H1 (cell line): Measurements from ENCODE around the gene TP53. TPM values are rescaled to one million over a fixed set of nuclear protein-coding genes. Genes with fewer than 3 reads are reported as not detected.
A peak's percentile ranks its signal among the peaks of the same experiment; 100 is the strongest.

Experiments used
- CTCF ChIA-PET: fragments of 300-600 bp; sonication (Branson Sonifier 250); formaldehyde crosslinking; loops from one replicate; lab custom pipeline; 2021; ENCODE audit not compliant: partially characterized antibody; lab: Charles Lee
- POLR2A ChIA-PET: fragments of 300-600 bp; sonication (Branson Sonifier 250); formaldehyde crosslinking; loops from one replicate; lab custom pipeline; 2021; ENCODE audit warnings: inconsistent platforms; ENCODE audit not compliant: partially characterized antibody; lab: Charles Lee
- DNase-seq, 2 experiments: peaks; one replicate each; pipeline versions ENCODE4 v3.0.0 to v3.0.0-alpha.2; 2010 to 2022; ENCODE audit warnings: low spot score in 2 of 2, low read depth in 1 of 2, mixed read lengths in 1 of 2
- FAIRE-seq: peaks from 2 replicates; lab custom pipeline; 2011; peaks lifted over from hg19 to GRCh38; lab: Jason Lieb, UNC
- H2AFZ ChIP-seq: 2 replicates; pipeline ENCODE4 v1.8.1; 2012; ENCODE audit warnings: low read length, inconsistent platforms
- H2AK5ac ChIP-seq: 2 replicates; pipeline ENCODE4 v1.6.1; 2013; ENCODE audit warnings: low read depth, low read length
- H2BK120ac ChIP-seq: replicated peaks from 2 replicates; pipeline ENCODE3; 2013; ENCODE audit warnings: low read depth, low read length, inconsistent platforms
- H2BK12ac ChIP-seq: 2 replicates; pipeline ENCODE4 v1.6.1; 2013; ENCODE audit warnings: low read depth, low read length
- H2BK15ac ChIP-seq: 2 replicates; pipeline ENCODE4 v1.6.1; 2013; ENCODE audit warnings: low read length
- H2BK20ac ChIP-seq: 2 replicates; pipeline ENCODE4 v1.6.1; 2013; ENCODE audit warnings: low read length
- H2BK5ac ChIP-seq: 2 replicates; pipeline ENCODE4 v1.6.1; 2013; ENCODE audit warnings: low read depth, low read length
- H3K14ac ChIP-seq: 2 replicates; pipeline ENCODE4 v1.6.1; 2013; ENCODE audit warnings: inconsistent platforms; ENCODE audit not compliant: insufficient read length
- H3K18ac ChIP-seq: 2 replicates; pipeline ENCODE4 v1.6.1; 2013; ENCODE audit warnings: low read length; ENCODE audit errors: extremely low read depth
- H3K23ac ChIP-seq: 2 replicates; pipeline ENCODE4 v1.6.1; 2013; ENCODE audit warnings: inconsistent platforms; ENCODE audit not compliant: insufficient read length
- H3K23me2 ChIP-seq: 2 replicates; pipeline ENCODE4 v1.6.1; 2013; ENCODE audit warnings: low read depth, low read length
- H3K27ac ChIP-seq: 2 replicates; pipeline ENCODE4 v1.6.1; 2011; ENCODE audit warnings: low read depth, low read length, inconsistent platforms
- H3K27me3 ChIP-seq, 4 experiments: replicated peaks in 1 of 4; 1 replicate in 1 of 4; 2 replicates in 3 of 4; pipeline versions ENCODE4 v1.6.1 to v1.8.1; 2011 to 2013; ENCODE audit warnings: low read length in 3 of 4, mild to moderate bottlenecking in 3 of 4, inconsistent platforms in 2 of 4, mixed read lengths in 2 of 4, moderate library complexity in 1 of 4; ENCODE audit not compliant: control insufficient read depth in 3 of 4, insufficient read depth in 3 of 4; ENCODE audit errors: extremely low read depth in 1 of 4
- H3K36me3 ChIP-seq, 4 experiments: 2 replicates each; pipeline versions ENCODE4 v1.6.1 to v1.8.1; 2011 to 2013; ENCODE audit warnings: mild to moderate bottlenecking in 4 of 4, low read length in 3 of 4, moderate library complexity in 2 of 4, control low read depth in 1 of 4, inconsistent platforms in 1 of 4; ENCODE audit not compliant: insufficient read depth in 4 of 4, control insufficient read depth in 2 of 4
- H3K4ac ChIP-seq: replicated peaks from 2 replicates; pipeline ENCODE3; 2013; ENCODE audit warnings: low read length, low read depth, mixed read lengths, inconsistent platforms; ENCODE audit not compliant: insufficient read length
- H3K4me1 ChIP-seq, 4 experiments: replicated peaks in 1 of 4; 1 replicate in 1 of 4; 2 replicates in 3 of 4; pipeline versions ENCODE4 v1.6.1 to v1.8.1; 2011 to 2013; ENCODE audit warnings: low read length in 3 of 4, inconsistent platforms in 2 of 4, mixed read lengths in 1 of 4; ENCODE audit not compliant: insufficient read depth in 4 of 4, control insufficient read depth in 3 of 4
- H3K4me2 ChIP-seq, 2 experiments: 2 replicates each; pipeline versions ENCODE4 v1.6.1 to v1.8.1; 2011 to 2013; ENCODE audit warnings: low read depth in 2 of 2, low read length in 2 of 2, control low read depth in 1 of 2, inconsistent platforms in 1 of 2, mild to moderate bottlenecking in 1 of 2; ENCODE audit not compliant: insufficient read depth in 1 of 2
- H3K4me3 ChIP-seq, 4 experiments: fragments of 200-600, 300-600 bp in 1 of 4; sonication (generic), shearing (Covaris generic), sonication (Bioruptor Twin) in 1 of 4; 2 replicates each; pipeline versions ENCODE4 v1.5.1 to v1.8.1; 2011 to 2016; ENCODE audit warnings: low read length in 4 of 4, low read depth in 3 of 4, control low read depth in 2 of 4, inconsistent platforms in 2 of 4, mild to moderate bottlenecking in 2 of 4, mixed read lengths in 1 of 4, moderate library complexity in 1 of 4; ENCODE audit not compliant: insufficient read depth in 2 of 4; ENCODE audit errors: extremely low read depth in 1 of 4
- H3K56ac ChIP-seq: replicated peaks from 2 replicates; pipeline ENCODE3; 2013; ENCODE audit warnings: low read depth, mild to moderate bottlenecking, mixed read lengths, low read length, inconsistent platforms; ENCODE audit not compliant: insufficient read length
- H3K79me1 ChIP-seq: 2 replicates; pipeline ENCODE4 v1.6.1; 2013; ENCODE audit warnings: low read depth, low read length, control low read depth
- H3K79me2 ChIP-seq, 2 experiments: 2 replicates each; pipeline versions ENCODE4 v1.6.1 to v1.8.1; 2012 to 2013; ENCODE audit warnings: low read length in 2 of 2, mild to moderate bottlenecking in 2 of 2, inconsistent platforms in 1 of 2; ENCODE audit not compliant: insufficient read depth in 2 of 2, control insufficient read depth in 1 of 2
- H3K9ac ChIP-seq, 4 experiments: replicated peaks in 1 of 4; 1 replicate in 1 of 4; 2 replicates in 3 of 4; pipeline versions ENCODE4 v1.6.1 to v1.8.1; 2011 to 2013; ENCODE audit warnings: low read depth in 3 of 4, low read length in 3 of 4, control low read depth in 2 of 4, mild to moderate bottlenecking in 2 of 4, moderate library complexity in 2 of 4, inconsistent platforms in 1 of 4; ENCODE audit errors: extremely low read depth in 1 of 4
- H3K9me3 ChIP-seq, 2 experiments: 2 replicates each; pipeline versions ENCODE4 v1.6.1 to v1.8.1; 2012 to 2013; ENCODE audit warnings: mild to moderate bottlenecking in 2 of 2, moderate library complexity in 2 of 2, control low read depth in 1 of 2, inconsistent platforms in 1 of 2, low read depth in 1 of 2, low read length in 1 of 2, mixed read lengths in 1 of 2; ENCODE audit not compliant: insufficient read depth in 2 of 2
- H4K20me1 ChIP-seq, 2 experiments: replicated peaks in 1 of 2; 2 replicates each; pipeline versions ENCODE3 to v1.8.1; 2011 to 2013; ENCODE audit warnings: inconsistent platforms in 2 of 2, low read length in 2 of 2, mild to moderate bottlenecking in 1 of 2; ENCODE audit not compliant: insufficient read depth in 2 of 2, control insufficient read depth in 1 of 2
- H4K5ac ChIP-seq: 2 replicates; pipeline ENCODE4 v1.6.1; 2013; ENCODE audit warnings: low read length, low read depth, mixed read lengths, inconsistent platforms; ENCODE audit not compliant: insufficient read length
- H4K8ac ChIP-seq: 2 replicates; pipeline ENCODE4 v1.8.0; 2013; ENCODE audit warnings: mild to moderate bottlenecking, moderate library complexity, low read length, inconsistent platforms; ENCODE audit not compliant: insufficient read depth; ENCODE audit errors: extremely low read depth
- H4K91ac ChIP-seq: replicated peaks from 2 replicates; pipeline ENCODE3; 2013; ENCODE audit warnings: low read length, mixed read lengths, inconsistent platforms; ENCODE audit not compliant: insufficient read length
- BACH1 ChIP-seq: IDR thresholded peaks from 2 replicates; pipeline ENCODE4 v1.6.1; 2012; ENCODE audit warnings: low read length, improper control_type of control experiment
- BCL11A ChIP-seq, 2 experiments: IDR thresholded peaks; one replicate each; pipeline ENCODE4 v1.6.1; 2011; ENCODE audit warnings: low read depth in 2 of 2, low read length in 2 of 2, mild to moderate bottlenecking in 2 of 2
- CHD1 ChIP-seq: IDR thresholded peaks from 2 replicates; pipeline ENCODE4 v1.6.1; 2012; ENCODE audit warnings: low read depth, low read length, improper control_type of control experiment
- CHD2 ChIP-seq: IDR thresholded peaks from 2 replicates; pipeline ENCODE4 v1.6.1; 2012; ENCODE audit warnings: low read length, improper control_type of control experiment
- EZH2 ChIP-seq: fragments of 200-600 bp; sonication (generic); IDR thresholded peaks from 2 replicates; pipeline ENCODE4 v1.7.1; 2012; ENCODE audit warnings: low read depth, mild to moderate bottlenecking, moderate library complexity, low read length, inconsistent platforms; ENCODE audit not compliant: severe bottlenecking
- POLR2A ChIP-seq, 2 experiments: IDR thresholded peaks; 1 replicate in 1 of 2; 2 replicates in 1 of 2; pipeline ENCODE4 v1.6.1; 2011; ENCODE audit warnings: low read depth in 2 of 2, low read length in 2 of 2, mild to moderate bottlenecking in 2 of 2; ENCODE audit errors: control extremely low read depth in 1 of 2
- POLR2AphosphoS5 ChIP-seq: IDR thresholded peaks from 2 replicates; pipeline ENCODE4 v1.6.1; 2011; ENCODE audit warnings: low read depth, low read length
- RBBP5 ChIP-seq: IDR thresholded peaks from 2 replicates; pipeline ENCODE4 v1.7.1; 2012; ENCODE audit warnings: low read depth, mild to moderate bottlenecking, inconsistent platforms, low read length, moderate library complexity, borderline replicate concordance
- RFX5 ChIP-seq: IDR thresholded peaks from 2 replicates; pipeline ENCODE4 v1.6.1; 2011; ENCODE audit warnings: low read depth, low read length, improper control_type of control experiment, borderline replicate concordance
- RXRA ChIP-seq: IDR thresholded peaks from 2 replicates; pipeline ENCODE4 v1.6.1; 2011; ENCODE audit warnings: low read depth, mild to moderate bottlenecking, low read length, moderate library complexity; ENCODE audit not compliant: insufficient read depth
- SP2 ChIP-seq: IDR thresholded peaks from 2 replicates; pipeline ENCODE4 v1.6.1; 2012; ENCODE audit warnings: mild to moderate bottlenecking, low read length, inconsistent platforms
- TAF1 ChIP-seq: IDR thresholded peaks from 2 replicates; pipeline ENCODE4 v1.6.1; 2011; ENCODE audit warnings: mild to moderate bottlenecking, low read depth, low read length
- TEAD4 ChIP-seq: IDR thresholded peaks from 2 replicates; pipeline ENCODE4 v1.6.1; 2012; ENCODE audit warnings: low read depth, low read length, inconsistent platforms, mixed read lengths
- WGBS, 2 experiments: shearing (Covaris generic) in 1 of 2; methylation state at CpG; one replicate each; pipeline versions ENCODE4 v1.1.6 to v1.1.7; 2013 to 2015; ENCODE audit warnings: low lambda C conversion rate in 2 of 2, mixed read lengths in 2 of 2, inconsistent platforms in 1 of 2, low coverage in 1 of 2, missing lambda C conversion rate in 1 of 2; ENCODE audit not compliant: insufficient replicate concordance in 2 of 2, insufficient coverage in 1 of 2, insufficient read length in 1 of 2; ENCODE audit errors: extremely low coverage in 1 of 2, missing lambda C conversion rate in 1 of 2; 5-methylcytosine and 5-hydroxymethylcytosine counted together
- polyA plus RNA-seq, 7 experiments: library from polyadenylated mRNA; depleted of rRNA in 3 of 7; stranded (reverse) in 5 of 7; unstranded in 2 of 7; fragments of >200 nt in 5 of 7; fragments of 200-250 nt in 2 of 7; gene quantifications; 1 replicate in 5 of 7; 2 replicates in 1 of 7; 4 replicates in 1 of 7; pipeline versions ENCODE4 v1.2.1 to v1.2.3, GENCODE V29; 2011 to 2013; ENCODE audit warnings: missing spikeins in 2 of 7, mixed read lengths in 2 of 7
- total RNA-seq: library from RNA; stranded (reverse); fragmentation: NEBNext Ultra II Directional; extraction: Animal tissue kit (Norgen Biotek cat#: 25700); gene quantifications from 2 replicates; pipeline ENCODE4 v1.2.1, GENCODE V29; 2021

Gene TP53
- total and polyA plus RNA-seq, 2 of the 8 experiments (the other 6 are each of a cell fraction or from before 2014, with no cell fraction given), result 143 to 198 TPM

- Histone ChIP-seq H3K27ac (no peak overlapping the region), H3K9ac (no peak overlapping the region), H2BK5ac (no peak overlapping the region), H3K4me1 (peaks cover 5 to 17% (median 9%) of the 10 kb centered on the region in 4 experiments), H2BK12ac (no peak overlapping the region), H2BK20ac (no peak overlapping the region), H3K18ac (no peak overlapping the region), H3K4ac (no peak overlapping the region), H3K9me3 (no peaks in the 10 kb centered on the region), H2AK5ac (no peak overlapping the region), H3K4me3 (no peak overlapping the region), H3K79me2 (no peaks in the 10 kb centered on the region), H3K23me2 (peaks cover 9% of the 10 kb centered on the region), H2BK120ac (no peak overlapping the region), H3K79me1 (no peaks in the 10 kb centered on the region; the same call in 1 of the 2 replicates), H4K5ac (no peak overlapping the region), H4K91ac (no peak overlapping the region), H4K20me1 (no peaks in the 10 kb centered on the region), H3K4me2 (no peak overlapping the region), H3K14ac (no peak overlapping the region), H3K27me3 (peaks cover 0 to 14% (median 7%) of the 10 kb centered on the region in 4 experiments; a peak in 3 of 7 replicates), H3K56ac (no peak overlapping the region), H3K36me3 (no peaks in the 10 kb centered on the region), H2AFZ (no peak overlapping the region), H3K23ac (no peak overlapping the region), H4K8ac (peak overlapping the region; percentile 16; the same call in 1 of the 2 replicates), H2BK15ac (no peak overlapping the region)
- TF ChIP-seq RXRA (no peak), TAF1 (no peak), RBBP5 (no peak), EZH2 (no peak), SP2 (no peak), CHD1 (no peak), RFX5 (no peak), POLR2A (IDR thresholded peaks at IDR 0.05; ENCODE audit: control extremely low read depth in 1 of 2, low read depth in 2 of 2, low read length in 2 of 2) (no peak), POLR2AphosphoS5 (no peak), BCL11A (IDR thresholded peaks at IDR 0.05; ENCODE audit: low read depth in 2 of 2, low read length in 2 of 2) (no peak), TEAD4 (no peak), BACH1 (no peak), CHD2 (no peak)
- WGBS, 2 experiments, result 69% methylated on average over 9 of the region's 9 CpGs; no CpG with 5 or more reads in 1 of the 2 experiments
- ChIA-PET CTCF (interaction anchor here (0.8 to 1.7 kb wide), 3 partner anchors 9 to 32 kb away, joined by 3 to 8 read pairs (median 3); partner anchors contain the start of gene TP53), POLR2A (no interaction called here)
- FAIRE-seq (no peak), DNase-seq (no peak)
Measured at GRCh38 chr17:7719661-7720060, 32.4 kb upstream of the TP53 start.
